COLO829 (cell line): Measurements from ENCODE around the gene KDM4C.

ENCODE experiments used
- DNase-seq: peaks from one replicate; pipeline ENCODE4 v3.0.0; 2012; ENCODE audit warnings: low spot score

KDM4C gene

DNA sequence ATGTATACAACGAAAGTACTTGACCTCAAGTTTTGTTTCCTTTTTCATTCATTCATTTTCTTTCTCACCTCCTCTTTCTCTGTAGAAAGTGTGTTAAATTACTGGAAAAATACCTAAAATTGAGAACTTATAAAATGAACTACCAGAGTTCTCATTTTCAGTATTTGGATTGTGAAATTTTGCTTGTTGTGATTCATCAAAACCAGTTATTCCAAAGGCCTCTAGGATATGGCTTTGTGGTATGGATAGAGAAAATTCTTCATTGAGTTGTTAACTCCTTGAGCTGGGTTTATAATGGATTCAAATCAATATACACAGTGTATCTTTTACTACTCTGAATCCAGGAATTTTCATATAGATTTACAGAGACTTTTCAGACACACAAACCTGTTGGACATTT is 287.6 kb downstream of the KDM4C start:
- DNase-seq: no peak

DNA sequence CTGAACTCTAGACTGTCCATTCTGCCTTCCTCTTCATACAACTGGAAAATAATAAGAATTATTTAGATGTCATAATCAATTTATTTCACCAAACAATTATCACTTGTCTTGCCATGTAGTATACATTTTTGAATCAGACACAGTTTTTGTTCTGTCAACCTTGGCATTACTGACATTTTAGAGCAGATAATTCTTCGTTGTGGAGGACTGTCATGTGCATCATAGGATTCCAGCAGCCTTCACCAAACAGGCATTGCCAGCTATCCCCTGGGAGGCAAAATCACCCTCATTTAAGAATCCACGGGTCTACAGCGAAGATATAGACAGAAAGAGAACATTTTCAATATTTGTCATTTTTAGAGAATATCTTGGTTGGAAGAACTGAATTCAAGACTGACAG is 293.9 kb downstream of the KDM4C start:
- DNase-seq: no peak

DNA sequence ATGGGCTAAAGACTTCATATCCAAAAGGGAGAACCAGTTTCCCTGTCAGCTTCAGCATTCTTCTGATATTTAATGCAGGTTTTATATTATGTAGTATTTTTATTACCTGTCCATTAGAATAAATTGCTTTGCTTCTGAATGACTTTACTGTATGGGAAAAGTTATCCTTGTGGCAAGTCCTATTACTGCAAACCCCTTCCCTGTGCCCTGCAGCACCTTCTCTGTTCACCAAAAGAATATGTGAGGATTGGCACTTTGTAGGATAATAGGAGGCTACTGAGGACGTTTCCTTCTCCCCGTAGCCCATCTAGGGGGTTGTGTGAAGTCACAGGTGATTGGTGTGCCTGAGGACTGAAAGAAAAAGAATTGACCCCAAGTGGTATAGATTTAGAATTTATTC is 296.1 kb downstream of the KDM4C start:
- no peak for DNase-seq

DNA sequence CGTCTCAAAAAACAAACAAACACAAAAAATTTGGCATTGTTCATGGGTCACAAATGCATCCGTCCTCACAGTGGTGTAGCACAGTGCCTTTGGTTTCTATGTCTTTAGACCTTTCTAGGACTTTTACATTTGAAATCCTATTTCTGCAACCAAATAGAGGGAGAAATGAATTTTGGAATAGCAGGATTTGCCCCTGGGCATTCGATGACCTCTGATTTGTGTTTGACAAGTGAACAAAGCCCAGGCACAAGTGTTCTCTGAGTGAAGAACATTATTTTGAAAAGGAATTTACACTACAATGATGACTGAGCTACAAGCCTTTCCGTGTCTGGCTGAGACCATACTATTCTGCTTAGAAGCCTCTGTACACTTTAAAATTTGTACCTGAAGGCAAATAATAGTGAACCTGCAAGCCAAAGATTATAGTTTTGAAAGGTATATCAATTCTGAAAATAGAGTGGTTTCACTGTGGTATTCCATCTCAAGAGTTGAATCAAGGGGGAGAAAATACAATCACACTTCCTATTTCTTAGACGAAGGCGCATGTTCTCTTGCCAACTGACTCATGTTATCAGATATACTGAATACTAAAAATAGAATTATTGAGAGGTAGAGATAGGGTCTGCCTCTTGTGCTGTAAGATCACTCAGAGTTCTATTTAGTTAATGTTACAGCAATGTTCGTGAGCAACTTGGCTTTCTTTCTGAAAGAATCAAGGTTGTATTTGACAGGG is 297.6 kb downstream of the KDM4C start:
- no peak for DNase-seq

DNA sequence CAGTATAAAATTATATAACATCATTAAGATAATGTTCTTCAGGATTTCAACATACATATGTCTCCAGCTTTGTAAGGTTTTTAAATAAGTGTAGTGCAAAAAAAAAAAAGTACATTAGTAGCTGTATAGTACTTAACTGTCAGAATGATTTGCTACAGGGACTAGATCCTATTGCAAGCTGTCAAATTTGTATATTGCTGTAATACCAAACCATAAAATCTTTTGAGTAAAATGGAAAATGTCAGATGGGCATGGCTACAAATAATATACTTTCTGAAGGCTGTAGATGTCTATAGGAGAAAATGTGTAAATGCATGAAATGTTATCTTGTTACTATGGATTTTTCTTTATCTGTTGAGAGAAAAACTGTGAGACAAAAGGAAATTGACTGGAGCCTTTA is 298.5 kb downstream of the KDM4C start:
- no peak for DNase-seq

DNA sequence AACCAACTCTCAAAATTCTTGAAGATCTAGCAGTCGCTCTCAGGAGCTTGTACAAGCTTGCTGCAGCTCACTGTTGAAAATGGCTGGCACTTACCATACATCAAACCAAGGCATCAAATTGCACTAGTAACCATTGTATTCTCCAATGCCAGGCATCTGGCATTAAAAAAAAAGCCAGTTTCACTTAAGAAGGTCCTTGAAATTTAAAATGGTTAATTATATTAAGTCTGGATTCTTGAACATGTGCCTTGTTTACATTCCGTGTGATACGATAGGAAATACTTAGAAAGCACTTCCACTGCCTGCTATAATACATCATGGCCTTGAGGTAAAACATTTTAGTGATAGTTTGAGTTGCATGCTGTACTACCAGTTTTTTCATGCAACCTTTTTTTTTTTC is 300.7 kb downstream of the KDM4C start:
- DNase-seq: no peak

DNA sequence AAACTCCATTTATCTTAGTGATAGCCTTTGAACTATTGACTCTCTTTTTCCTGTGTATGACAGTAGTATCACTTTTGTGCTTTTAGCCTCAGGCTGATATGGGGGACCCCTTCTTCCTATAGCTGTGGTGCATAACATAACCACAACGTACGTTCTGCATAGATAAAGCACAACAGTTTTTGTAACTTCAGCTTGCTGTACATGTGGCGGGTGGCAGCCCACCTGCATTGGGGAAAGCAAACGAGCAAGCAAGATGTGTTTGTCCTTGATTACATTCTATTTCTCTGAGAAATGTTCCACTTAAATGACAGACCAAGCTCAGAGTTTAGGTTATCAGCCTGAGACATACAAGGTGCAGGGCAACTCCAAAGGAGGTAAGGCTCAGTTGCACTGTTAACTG is 309.4 kb downstream of the KDM4C start:
- no peak for DNase-seq

DNA sequence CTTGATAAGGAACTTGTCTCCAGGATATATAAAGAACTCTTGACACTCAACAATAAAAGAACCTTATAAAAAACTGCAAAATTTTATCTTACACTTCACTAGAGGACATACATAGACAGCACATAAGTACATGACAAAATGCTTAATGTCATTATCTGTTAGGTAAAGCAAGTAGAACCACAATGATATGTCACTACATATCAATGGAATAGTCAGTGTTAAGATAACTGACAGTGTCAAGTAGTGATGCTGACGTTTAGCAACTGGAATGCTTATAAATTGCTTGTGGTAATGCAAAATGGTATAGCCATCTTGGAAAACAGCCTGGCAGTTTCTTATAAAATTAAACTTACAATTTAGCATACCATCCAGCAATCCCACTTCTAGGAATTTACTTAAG is 314.1 kb downstream of the KDM4C start:
- no peak for DNase-seq

DNA sequence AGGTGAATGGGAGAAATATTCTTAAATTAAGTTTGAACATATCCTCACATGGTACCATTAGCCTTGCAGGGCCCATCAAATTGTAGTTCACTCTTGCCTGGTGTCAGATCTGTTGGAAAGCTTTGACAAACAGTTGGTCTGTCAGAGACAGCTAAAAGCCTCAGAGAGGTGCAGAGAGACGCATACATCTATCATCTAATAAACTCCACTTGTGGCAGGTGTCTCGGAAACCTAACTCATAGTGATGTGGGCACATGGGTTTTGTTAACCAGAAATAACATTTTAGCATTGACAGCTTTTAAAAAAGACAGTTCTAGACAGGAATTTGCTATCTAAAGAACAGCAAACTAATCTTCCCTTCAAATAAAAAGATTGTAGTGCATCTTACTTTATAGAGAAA is 315.9 kb downstream of the KDM4C start:
- DNase-seq: no peak

DNA sequence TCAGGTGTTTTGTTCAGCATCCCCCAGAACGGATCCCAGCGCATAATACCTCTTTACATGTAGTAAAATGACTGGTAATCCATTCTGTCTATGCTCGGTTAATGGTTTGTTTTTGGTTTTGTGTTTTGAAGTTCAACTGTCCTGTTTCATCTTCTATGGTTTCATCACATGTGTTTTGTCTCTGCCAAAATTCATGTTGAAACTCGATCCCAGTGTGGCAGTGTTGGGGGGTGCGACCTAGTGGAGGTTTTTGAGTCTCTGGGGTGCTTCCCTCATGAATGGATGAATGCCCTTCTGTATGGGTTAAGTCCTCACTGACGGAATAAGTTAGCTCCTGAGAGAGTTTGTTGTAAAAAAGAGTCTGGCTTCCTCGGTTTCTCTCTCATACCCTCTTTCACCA is 317.4 kb downstream of the KDM4C start:
- DNase-seq: no peak

DNA sequence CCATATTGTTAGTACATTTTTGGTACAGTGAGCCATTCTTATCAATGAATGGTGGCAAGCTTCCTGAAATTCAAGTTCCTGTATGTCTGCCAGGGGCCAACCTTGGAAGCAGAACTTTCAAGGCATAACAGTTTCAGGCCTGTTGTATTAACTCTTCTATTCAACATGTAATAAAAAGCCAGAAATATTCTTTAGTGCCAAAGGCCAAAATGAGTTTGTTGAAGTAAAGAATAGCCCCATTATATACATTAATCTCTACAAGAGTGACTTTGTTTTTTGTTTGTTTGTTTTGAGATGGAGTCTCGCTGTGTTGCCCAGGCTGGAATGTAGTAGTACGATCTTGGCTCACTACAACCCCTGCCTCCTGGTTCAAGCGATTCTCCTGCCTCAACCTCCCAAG is 321.3 kb downstream of the KDM4C start:
- DNase-seq: no peak

DNA sequence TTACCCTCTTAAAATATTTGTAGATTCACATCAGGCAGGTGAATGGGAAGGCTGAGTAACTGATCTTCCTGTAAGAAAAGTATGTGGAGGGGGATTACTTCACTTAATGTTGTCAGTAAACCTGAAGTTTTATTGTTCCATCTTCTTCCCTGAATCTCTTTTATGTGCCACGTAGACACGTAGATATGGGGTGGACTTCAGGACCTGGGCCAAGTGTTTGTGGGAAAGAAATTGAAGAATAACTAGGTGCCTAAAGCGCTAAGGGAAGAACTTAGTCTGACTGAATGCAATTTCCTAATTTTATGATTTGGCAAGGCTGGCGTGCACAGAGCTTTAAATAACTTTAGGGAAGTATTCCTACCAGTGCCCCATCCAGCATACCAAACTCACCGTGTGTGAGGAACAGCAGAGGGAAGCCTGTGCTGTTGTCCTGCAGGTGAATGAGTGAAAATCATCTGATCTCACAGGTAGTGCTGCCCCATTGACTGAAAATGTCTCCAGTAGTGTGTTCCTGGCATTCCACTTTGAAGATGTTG is 323.4 kb downstream of the KDM4C start:
- no peak for DNase-seq

DNA sequence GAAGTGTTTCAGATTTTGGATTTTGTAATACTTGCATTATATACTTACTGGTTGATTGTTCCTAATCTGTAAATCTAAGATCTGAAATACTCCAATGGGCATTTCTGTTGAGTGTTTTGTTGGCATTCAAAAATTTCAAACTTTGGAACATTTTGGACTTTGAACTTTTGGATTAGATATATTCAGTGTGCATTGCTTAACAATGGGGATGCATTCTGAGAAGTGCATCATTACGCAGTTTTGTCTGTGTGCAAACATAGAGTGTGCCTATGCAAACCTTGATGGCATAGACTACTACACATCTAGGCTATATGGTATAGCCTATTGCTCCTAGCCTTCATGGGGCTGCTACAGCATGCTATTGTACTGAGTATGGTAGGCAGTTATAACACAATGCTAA is 325.4 kb downstream of the KDM4C start:
- no peak for DNase-seq

DNA sequence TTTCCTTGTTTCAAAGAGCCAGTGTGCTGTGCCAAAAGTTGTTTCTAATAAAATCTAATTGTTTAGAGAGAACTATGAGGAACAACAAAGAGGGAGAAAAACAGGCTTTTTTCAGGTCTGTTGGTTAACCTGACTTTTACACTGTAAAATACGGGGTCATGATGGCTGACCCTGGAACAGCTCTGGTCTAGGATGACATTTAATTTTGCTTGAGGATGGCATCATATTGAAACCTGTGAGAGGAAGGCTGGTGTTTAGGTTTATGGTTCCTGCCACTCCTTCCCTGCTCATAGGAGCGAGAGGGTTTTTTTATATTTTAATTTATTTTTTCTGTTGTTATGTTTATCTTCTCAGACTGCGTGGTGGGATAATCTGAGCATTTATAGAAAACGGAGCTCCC is 327.6 kb downstream of the KDM4C start:
- DNase-seq: no peak

DNA sequence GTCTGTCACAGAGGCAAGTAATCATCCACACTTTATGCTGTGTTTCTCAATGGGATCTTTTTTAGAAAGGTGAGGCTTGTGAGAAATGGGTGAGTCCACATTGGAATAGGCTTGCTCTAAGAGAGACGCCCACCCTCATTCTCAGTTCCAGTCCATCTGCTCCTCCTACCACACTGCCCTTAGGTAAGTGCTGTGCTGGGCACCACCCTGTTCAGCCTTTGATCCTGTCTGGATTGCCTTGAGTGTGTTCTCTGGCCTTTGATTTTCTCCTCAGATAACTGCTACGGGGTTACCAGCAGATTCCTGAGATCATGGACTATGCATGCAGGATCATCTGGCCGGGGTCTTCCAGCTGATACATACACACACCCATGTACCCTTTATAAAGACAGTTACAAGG is 328.6 kb downstream of the KDM4C start:
- DNase-seq: no peak

DNA sequence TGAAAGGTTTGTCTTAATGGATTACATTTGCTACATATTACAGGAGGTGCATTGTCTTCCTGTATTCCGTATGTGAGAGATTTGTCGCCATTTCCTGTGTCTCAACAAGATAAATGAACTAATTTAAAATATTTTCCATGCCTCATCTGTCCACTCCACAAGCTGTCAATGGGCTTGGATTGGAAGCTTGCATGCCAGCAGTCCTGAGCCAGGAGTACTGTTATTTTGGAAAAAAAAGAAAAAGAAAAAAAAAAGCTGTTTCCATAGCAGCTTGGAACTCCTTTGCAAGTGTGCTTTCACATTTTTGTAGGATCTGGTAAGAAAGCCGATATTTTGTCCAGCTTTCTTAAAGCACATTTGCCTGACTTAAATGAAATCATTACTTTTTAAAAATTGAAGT is 330.8 kb downstream of the KDM4C start:
- no peak for DNase-seq

DNA sequence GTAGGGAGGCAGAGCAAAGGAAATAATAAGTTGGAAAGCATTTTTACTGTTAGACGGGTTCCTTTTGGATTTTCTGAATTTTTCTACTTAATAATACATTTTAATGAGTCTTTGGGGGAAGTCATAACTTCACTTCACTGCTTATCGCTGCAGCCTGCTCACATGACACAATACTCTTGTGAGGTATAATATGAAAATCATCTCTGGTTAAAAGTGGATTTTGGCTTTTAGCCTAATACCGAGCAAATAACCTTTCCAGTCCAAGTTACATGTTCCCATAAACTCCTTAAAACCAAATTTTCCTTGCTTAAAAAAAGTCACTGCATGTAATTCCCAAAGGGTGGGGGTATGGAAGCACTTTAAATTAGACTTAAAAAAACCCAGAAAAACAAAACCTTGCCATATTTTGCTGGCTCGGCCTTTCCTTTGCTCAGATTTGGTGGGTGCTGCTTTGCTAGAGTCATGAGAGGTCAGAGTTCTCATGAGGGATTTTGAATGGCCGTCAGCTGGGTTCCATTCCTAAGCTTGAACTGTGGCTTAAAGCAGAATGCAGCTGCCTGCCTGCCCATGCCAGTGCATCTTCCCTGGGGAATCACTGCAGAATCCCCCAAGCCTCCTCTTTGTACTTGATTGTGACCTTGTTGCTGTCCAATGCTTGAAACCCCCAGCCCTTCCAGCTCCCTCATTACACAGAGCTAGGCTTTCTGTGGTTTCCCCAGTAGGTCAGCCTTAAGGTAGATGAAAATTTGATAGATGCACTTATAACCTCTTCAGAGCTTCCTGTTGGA is 331.8 kb downstream of the KDM4C start:
- DNase-seq: no peak

DNA sequence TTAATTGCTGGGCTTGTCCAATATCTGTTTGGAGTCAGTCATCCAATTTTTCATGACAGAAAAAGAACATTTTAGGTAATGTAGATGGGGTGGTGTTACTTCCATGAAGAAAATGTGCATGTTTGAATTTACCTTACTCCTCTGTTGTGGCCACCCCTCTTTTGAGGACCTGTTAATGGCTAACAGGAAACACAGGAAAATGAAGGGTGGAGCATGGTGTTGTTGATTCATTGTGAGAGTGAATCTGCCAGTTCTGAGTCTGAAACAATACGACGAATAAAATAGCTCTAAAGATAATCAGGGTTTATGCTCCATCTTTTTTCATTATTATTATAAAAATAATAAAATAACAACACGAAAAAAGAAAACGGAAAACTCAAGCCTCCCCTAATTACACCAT is 335.3 kb downstream of the KDM4C start:
- DNase-seq: no peak

DNA sequence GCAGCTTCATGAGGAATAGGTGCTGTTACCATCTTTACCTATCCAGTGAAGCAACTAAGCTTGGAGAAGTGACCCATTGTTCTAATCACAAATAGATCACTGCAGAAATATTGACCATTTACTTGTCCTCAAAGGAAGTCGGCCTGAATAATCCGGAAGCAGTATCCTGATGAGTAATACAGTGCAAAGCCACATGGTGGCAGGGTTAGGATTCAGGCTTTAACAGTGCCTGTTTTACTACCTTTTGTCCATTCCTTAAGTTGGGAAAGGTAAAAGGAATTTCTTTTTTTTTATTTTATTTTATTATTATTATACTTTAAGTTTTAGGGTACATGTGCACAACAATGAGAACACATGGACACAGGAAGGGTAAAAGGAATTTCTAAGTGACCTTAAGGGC is 336.3 kb downstream of the KDM4C start:
- DNase-seq: no peak

DNA sequence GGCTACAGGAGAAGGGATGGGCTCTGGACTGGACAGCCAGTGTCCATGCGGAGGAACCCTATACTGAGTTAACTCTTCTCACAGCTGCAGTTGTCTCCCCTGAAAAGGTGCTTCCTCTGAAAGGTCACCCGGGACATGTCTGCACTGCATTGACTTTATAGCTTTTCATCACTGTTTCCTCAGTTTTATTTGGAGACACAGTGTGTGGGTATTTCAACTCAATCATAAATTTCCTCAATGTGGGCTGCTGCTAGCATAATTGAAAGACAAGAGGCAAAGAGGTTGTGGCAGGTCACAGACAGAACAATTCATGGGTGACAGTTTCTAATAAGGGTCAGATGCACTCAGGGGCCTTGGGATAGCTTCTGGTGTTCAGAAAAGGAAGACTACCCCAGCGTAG is 336.8 kb downstream of the KDM4C start:
- no peak for DNase-seq

DNA sequence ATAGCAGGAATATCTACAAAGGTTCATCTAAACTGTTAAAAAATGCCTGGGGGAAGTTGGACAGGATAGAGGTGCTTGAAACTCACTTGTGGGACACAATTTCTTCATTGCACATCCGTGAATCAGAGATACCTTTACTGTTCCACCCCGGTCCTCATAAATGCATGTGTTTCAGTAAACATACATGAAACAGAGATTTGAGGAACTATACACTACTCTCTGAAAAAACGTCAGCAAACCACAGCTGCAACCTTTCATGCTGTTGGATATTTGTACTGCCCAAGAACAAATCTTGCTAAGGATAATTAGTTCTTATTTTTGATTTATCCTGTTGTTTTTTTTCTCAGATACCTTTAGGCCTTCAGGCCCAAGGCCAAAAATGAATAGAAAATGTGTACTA is 337.3 kb downstream of the KDM4C start:
- DNase-seq: no peak

DNA sequence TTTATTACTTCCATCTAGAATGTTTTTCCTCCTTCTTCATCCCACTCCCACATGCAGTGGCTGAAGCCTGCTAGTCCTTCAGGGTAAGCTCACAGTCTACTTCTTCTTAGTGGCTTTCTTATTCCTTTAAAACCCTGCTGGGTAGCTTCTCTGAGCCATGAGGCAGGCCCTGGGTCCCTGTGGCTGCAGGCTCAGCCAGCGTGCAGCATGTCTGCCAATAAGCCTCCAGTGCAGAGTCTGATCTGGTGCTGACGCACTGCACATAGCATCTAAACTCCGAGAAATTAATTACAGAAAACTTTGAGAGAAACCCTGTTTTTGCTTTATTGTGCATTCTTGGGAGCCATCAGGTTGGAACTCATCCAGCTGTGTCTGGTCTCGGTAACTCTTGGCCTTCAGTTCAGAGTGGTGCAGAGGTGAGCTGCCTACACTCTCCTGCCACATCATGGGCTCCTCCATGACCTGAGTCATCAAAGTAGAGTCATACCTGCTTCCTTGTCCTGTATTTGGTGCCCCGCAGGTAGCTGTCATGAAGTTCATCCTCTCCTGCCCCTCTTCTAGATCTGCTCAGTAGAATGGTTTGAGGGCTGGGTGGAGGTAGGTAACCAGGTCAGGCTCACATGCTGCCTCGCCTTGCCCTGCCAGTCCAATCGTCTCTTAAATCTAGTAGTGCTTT is 339.4 kb downstream of the KDM4C start:
- no peak for DNase-seq
